Liver (tissue), 9 donors: ENCODE results near the gene MGAT5. TPM values are rescaled to one million over a fixed set of nuclear protein-coding genes. Genes with fewer than 3 reads are reported as not detected.

Experiments
- DNase-seq: peaks from one replicate; pipeline ENCODE4 v3.0.0-alpha.2; 2017; ENCODE audit warnings: low spot score
- H3K27ac ChIP-seq, 2 donors: one replicate each; pipeline ENCODE4 v1.7.0; 2013; ENCODE audit warnings: inconsistent platforms in 2 of 2, low read length in 2 of 2, control low read depth in 1 of 2, low read depth in 1 of 2, mild to moderate bottlenecking in 1 of 2
- H3K27me3 ChIP-seq, 4 donors: one replicate each; pipeline versions ENCODE4 v1.6.1 to v1.7.0; 2013; ENCODE audit warnings: low read length in 3 of 4, inconsistent platforms in 1 of 4, mild to moderate bottlenecking in 1 of 4, moderate library complexity in 1 of 4; ENCODE audit not compliant: control insufficient read depth in 4 of 4, insufficient read depth in 4 of 4
- H3K36me3 ChIP-seq, 4 donors: one replicate each; pipeline versions ENCODE4 v1.6.1 to v1.7.0; 2013; ENCODE audit warnings: low read length in 3 of 4, mild to moderate bottlenecking in 3 of 4, low read depth in 1 of 4, moderate library complexity in 1 of 4; ENCODE audit not compliant: control insufficient read depth in 4 of 4, insufficient read depth in 3 of 4
- H3K4me1 ChIP-seq, 4 donors: one replicate each; pipeline versions ENCODE4 v1.6.1 to v1.7.0; 2013; ENCODE audit warnings: low read length in 3 of 4, mild to moderate bottlenecking in 3 of 4, moderate library complexity in 1 of 4; ENCODE audit not compliant: control insufficient read depth in 4 of 4, insufficient read depth in 4 of 4
- H3K4me3 ChIP-seq, 3 donors: one replicate each; pipeline versions ENCODE4 v1.6.1 to v1.7.0; 2013; ENCODE audit warnings: low read length in 3 of 3, control low read depth in 1 of 3, low read depth in 1 of 3, mild to moderate bottlenecking in 1 of 3
- H3K9ac ChIP-seq, 2 donors: one replicate each; pipeline ENCODE4 v1.7.0; 2013; ENCODE audit warnings: low read length in 2 of 2, mild to moderate bottlenecking in 2 of 2, moderate library complexity in 2 of 2, control low read depth in 1 of 2, low read depth in 1 of 2
- H3K9me3 ChIP-seq, 4 donors: one replicate each; pipeline versions ENCODE4 v1.6.1 to v1.7.0; 2013; ENCODE audit warnings: low read length in 3 of 4; ENCODE audit not compliant: control insufficient read depth in 4 of 4
- EGR1 ChIP-seq, 2 donors: IDR thresholded peaks; 2 replicates each; pipeline ENCODE4 v1.6.1; 2016 to 2018; ENCODE audit warnings: antibody characterized with exemption in 2 of 2, low read depth in 2 of 2
- FOXA1 ChIP-seq: IDR thresholded peaks from 2 replicates; pipeline ENCODE4 v1.6.1; 2016; ENCODE audit warnings: antibody characterized with exemption
- FOXA2 ChIP-seq: IDR thresholded peaks from 2 replicates; pipeline ENCODE4 v1.6.1; 2016; ENCODE audit warnings: antibody characterized with exemption
- GABPA ChIP-seq, 2 donors: IDR thresholded peaks in 1 of 2; conservative IDR thresholded peaks in 1 of 2; 2 replicates each; pipeline ENCODE4 v1.6.1; 2016; ENCODE audit warnings: antibody characterized with exemption in 2 of 2, mild to moderate bottlenecking in 1 of 2, moderate library complexity in 1 of 2
- HNF4A ChIP-seq, 2 donors: conservative IDR thresholded peaks; 2 replicates each; pipeline ENCODE4 v1.6.1; 2016; ENCODE audit warnings: antibody characterized with exemption in 2 of 2, mild to moderate bottlenecking in 2 of 2
- HNF4G ChIP-seq: IDR thresholded peaks from 2 replicates; pipeline ENCODE4 v1.6.1; 2016; ENCODE audit warnings: antibody characterized with exemption
- JUND ChIP-seq, 2 donors: IDR thresholded peaks; 2 replicates each; pipeline ENCODE4 v1.6.1; 2016; ENCODE audit warnings: antibody characterized with exemption in 2 of 2
- RAD21 ChIP-seq, 2 donors: IDR thresholded peaks; 2 replicates each; pipeline ENCODE4 v1.6.1; 2016; ENCODE audit warnings: antibody characterized with exemption in 2 of 2, mild to moderate bottlenecking in 2 of 2
- RXRA ChIP-seq, 2 donors: IDR thresholded peaks; 2 replicates each; pipeline ENCODE4 v1.6.1; 2017 to 2018; ENCODE audit warnings: antibody characterized with exemption in 2 of 2, mild to moderate bottlenecking in 1 of 2
- TAF1 ChIP-seq: conservative IDR thresholded peaks from 2 replicates; pipeline ENCODE4 v1.6.1; 2016; ENCODE audit warnings: antibody characterized with exemption, mild to moderate bottlenecking
- YY1 ChIP-seq: IDR thresholded peaks from 2 replicates; pipeline ENCODE4 v1.6.1; 2016; ENCODE audit warnings: antibody characterized with exemption, mild to moderate bottlenecking
- WGBS: extraction: QIAGEN DNeasy Blood & Tissue Kit; methylation state at CpG from one replicate; pipeline ENCODE4 v1.1.7; 2013; 5-methylcytosine and 5-hydroxymethylcytosine counted together
- polyA plus RNA-seq, 2 donors: library from polyadenylated mRNA; stranded (reverse) in 1 of 2; unstranded in 1 of 2; fragments of 200-250 nt in 1 of 2; fragments of >200 nt in 1 of 2; fragmentation: Nextera tagmentation in 1 of 2; extraction: Ambion mirVana in 1 of 2; gene quantifications; one replicate each; pipeline versions ENCODE4 v1.2.1 to v1.2.3, GENCODE V29; 2013 to 2015
- total RNA-seq, 2 donors: library from RNA; depleted of rRNA; stranded (reverse); fragments of >200 nt; gene quantifications; one replicate each; pipeline ENCODE4 v1.2.3, GENCODE V29; 2014
- TF ChIP-seq, protein P1 (sequence below): fragments of 150-350 bp; IDR thresholded peaks from 2 replicates; pipeline ENCODE4 v1.5.1; 2017; ENCODE audit warnings: improper control_type of control experiment, low read depth, low read length; ENCODE audit not compliant: missing input control
- TF ChIP-seq, protein P2 (sequence below): IDR thresholded peaks from 2 replicates; pipeline ENCODE4 v1.6.1; 2016; ENCODE audit warnings: antibody characterized with exemption, mild to moderate bottlenecking
- TF ChIP-seq, protein P3 (sequence below): IDR thresholded peaks from 2 replicates; pipeline ENCODE4 v1.6.1; 2016; ENCODE audit warnings: antibody characterized with exemption
- TF ChIP-seq, protein P4 (sequence below): IDR thresholded peaks from 2 replicates; pipeline ENCODE4 v1.6.1; 2016; ENCODE audit warnings: antibody characterized with exemption
- donor health status: healthy.
- donor health status: healthy.
- donor health status: healthy.
- donor health status: healthy.
- donor health status: healthy.

The MGAT5 gene
- total and polyA plus RNA-seq, 4 donors = 1.8 to 12.7 (median 5.6) TPM

DNA sequence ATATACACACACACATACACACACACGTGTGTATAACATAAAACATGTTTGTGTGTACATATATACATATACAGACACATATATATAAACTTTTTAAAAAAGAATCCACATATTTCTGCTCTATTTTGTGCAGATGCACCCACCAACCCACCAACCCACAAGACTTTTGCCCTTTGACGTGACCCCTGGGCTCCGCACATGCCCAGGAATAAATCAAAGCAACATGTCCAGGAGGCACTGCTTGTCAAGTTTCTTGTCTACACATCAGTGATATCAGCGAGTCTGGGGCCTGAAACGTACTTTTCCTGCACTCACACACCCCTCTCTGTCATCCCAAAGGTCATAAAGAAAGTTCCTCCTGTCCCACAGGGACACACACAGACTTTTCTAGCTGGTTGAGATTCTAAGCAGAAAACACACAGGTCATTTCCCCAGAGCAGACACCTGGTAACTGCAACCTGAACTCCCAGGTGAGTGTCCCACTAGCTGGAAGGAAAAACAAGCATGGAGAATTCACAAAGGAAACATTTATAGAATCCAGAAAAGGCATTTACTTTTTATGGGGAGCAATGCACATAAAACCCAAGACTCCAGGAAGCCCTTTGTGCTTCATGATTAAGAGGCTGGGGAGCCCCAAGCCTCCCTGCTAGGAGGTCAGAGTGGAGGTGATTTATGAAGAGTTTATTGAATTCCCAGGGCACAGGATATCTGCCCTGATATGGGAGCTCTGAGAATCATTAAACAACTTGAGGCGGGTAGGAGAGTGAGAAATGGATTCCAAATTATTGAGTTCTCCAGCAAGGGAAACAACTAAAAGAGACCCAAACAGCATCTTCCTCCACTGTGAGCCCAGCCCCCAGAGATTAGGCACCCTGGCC, 211.6 kb downstream of the MGAT5 start:
- Histone ChIP-seq H3K27ac (no peak overlapping the region), H3K27me3 (no peaks in the 10 kb centered on the region), H3K4me3 (no peak overlapping the region), H3K4me1 (no peaks in the 10 kb centered on the region), H3K9ac (no peak overlapping the region), H3K36me3 (no peaks in the 10 kb centered on the region), H3K9me3 (no peaks in the 10 kb centered on the region)
- peak; percentile 14 for DNase-seq
- WGBS = 78% methylated on average over 6 of the region's 6 CpGs
- TF ChIP-seq, protein P1, sequence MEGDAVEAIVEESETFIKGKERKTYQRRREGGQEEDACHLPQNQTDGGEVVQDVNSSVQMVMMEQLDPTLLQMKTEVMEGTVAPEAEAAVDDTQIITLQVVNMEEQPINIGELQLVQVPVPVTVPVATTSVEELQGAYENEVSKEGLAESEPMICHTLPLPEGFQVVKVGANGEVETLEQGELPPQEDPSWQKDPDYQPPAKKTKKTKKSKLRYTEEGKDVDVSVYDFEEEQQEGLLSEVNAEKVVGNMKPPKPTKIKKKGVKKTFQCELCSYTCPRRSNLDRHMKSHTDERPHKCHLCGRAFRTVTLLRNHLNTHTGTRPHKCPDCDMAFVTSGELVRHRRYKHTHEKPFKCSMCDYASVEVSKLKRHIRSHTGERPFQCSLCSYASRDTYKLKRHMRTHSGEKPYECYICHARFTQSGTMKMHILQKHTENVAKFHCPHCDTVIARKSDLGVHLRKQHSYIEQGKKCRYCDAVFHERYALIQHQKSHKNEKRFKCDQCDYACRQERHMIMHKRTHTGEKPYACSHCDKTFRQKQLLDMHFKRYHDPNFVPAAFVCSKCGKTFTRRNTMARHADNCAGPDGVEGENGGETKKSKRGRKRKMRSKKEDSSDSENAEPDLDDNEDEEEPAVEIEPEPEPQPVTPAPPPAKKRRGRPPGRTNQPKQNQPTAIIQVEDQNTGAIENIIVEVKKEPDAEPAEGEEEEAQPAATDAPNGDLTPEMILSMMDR = no peak
- no peak for TF ChIP-seq HNF4G
- no peak for TF ChIP-seq FOXA1
- no peak for TF ChIP-seq HNF4A (conservative IDR thresholded peaks at IDR 0.05)
- no peak for TF ChIP-seq EGR1 (IDR thresholded peaks at IDR 0.05; ENCODE audit: low read depth in 2 of 2)
- TF ChIP-seq, protein P2, sequence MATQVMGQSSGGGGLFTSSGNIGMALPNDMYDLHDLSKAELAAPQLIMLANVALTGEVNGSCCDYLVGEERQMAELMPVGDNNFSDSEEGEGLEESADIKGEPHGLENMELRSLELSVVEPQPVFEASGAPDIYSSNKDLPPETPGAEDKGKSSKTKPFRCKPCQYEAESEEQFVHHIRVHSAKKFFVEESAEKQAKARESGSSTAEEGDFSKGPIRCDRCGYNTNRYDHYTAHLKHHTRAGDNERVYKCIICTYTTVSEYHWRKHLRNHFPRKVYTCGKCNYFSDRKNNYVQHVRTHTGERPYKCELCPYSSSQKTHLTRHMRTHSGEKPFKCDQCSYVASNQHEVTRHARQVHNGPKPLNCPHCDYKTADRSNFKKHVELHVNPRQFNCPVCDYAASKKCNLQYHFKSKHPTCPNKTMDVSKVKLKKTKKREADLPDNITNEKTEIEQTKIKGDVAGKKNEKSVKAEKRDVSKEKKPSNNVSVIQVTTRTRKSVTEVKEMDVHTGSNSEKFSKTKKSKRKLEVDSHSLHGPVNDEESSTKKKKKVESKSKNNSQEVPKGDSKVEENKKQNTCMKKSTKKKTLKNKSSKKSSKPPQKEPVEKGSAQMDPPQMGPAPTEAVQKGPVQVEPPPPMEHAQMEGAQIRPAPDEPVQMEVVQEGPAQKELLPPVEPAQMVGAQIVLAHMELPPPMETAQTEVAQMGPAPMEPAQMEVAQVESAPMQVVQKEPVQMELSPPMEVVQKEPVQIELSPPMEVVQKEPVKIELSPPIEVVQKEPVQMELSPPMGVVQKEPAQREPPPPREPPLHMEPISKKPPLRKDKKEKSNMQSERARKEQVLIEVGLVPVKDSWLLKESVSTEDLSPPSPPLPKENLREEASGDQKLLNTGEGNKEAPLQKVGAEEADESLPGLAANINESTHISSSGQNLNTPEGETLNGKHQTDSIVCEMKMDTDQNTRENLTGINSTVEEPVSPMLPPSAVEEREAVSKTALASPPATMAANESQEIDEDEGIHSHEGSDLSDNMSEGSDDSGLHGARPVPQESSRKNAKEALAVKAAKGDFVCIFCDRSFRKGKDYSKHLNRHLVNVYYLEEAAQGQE = no peak
- TF ChIP-seq FOXA2 = no peak
- TF ChIP-seq RAD21 (IDR thresholded peaks at IDR 0.05) = no peak
- no peak for TF ChIP-seq JUND (IDR thresholded peaks at IDR 0.05)
- TF ChIP-seq, protein P3, sequence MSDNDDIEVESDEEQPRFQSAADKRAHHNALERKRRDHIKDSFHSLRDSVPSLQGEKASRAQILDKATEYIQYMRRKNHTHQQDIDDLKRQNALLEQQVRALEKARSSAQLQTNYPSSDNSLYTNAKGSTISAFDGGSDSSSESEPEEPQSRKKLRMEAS = no peak
- TF ChIP-seq YY1 = no peak
- no peak for TF ChIP-seq TAF1
- TF ChIP-seq, protein P4, sequence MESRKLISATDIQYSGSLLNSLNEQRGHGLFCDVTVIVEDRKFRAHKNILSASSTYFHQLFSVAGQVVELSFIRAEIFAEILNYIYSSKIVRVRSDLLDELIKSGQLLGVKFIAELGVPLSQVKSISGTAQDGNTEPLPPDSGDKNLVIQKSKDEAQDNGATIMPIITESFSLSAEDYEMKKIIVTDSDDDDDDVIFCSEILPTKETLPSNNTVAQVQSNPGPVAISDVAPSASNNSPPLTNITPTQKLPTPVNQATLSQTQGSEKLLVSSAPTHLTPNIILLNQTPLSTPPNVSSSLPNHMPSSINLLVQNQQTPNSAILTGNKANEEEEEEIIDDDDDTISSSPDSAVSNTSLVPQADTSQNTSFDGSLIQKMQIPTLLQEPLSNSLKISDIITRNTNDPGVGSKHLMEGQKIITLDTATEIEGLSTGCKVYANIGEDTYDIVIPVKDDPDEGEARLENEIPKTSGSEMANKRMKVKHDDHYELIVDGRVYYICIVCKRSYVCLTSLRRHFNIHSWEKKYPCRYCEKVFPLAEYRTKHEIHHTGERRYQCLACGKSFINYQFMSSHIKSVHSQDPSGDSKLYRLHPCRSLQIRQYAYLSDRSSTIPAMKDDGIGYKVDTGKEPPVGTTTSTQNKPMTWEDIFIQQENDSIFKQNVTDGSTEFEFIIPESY = no peak
- no peak for TF ChIP-seq RXRA (IDR thresholded peaks at IDR 0.05)
- TF ChIP-seq GABPA (IDR thresholded peaks at IDR 0.05 in 1 of 2, conservative IDR thresholded peaks at IDR 0.05 in 1 of 2) = no peak
